Stomach (tissue), 9 donors: Measurements from ENCODE around the gene RGS6. TPM values are rescaled to one million over a fixed set of nuclear protein-coding genes. Genes with fewer than 3 reads are reported as not detected.

Source experiments
- DNase-seq, 2 donors: peaks; one replicate each; pipeline versions ENCODE4 v3.0.0 to v3.0.0-alpha.2; 2013 to 2019
- H3K27ac ChIP-seq, 5 donors: fragments of 200-600 bp in 4 of 5; sonication (generic) in 4 of 5; one replicate each; pipeline ENCODE4 v1.5.1; 2013 to 2019; ENCODE audit warnings: mild to moderate bottlenecking in 1 of 5, moderate library complexity in 1 of 5
- H3K27me3 ChIP-seq, 3 donors: fragments of 200-600 bp; sonication (generic); one replicate each; pipeline ENCODE4 v1.5.1; 2017 to 2019; ENCODE audit warnings: mixed run types in 1 of 3
- H3K36me3 ChIP-seq, 4 donors: fragments of 200-600 bp; sonication (generic); 1 replicate in 3 of 4; 2 replicates in 1 of 4; pipeline ENCODE4 v1.5.1; 2016 to 2019
- H3K4me1 ChIP-seq, 4 donors: fragments of 200-600 bp; sonication (generic); one replicate each; pipeline ENCODE4 v1.5.1; 2016 to 2019
- H3K4me3 ChIP-seq, 4 donors: fragments of 200-600 bp; sonication (generic) in 3 of 4; one replicate each; pipeline ENCODE4 v1.5.1; 2016 to 2019; ENCODE audit warnings: mild to moderate bottlenecking in 1 of 4
- H3K9me3 ChIP-seq, 4 donors: fragments of 200-600 bp; sonication (generic); one replicate each; pipeline ENCODE4 v1.5.1; 2016 to 2019
- CTCF ChIP-seq, 7 experiments: fragments of 450-650 bp in 4 of 7; fragments of 200-600 bp in 3 of 7; sonication (generic) in 3 of 7; IDR thresholded peaks; one replicate each; pipeline ENCODE4 v1.5.1; 2016 to 2019; ENCODE audit warnings: antibody characterized with exemption in 7 of 7, control low read depth in 2 of 7, mild to moderate bottlenecking in 1 of 7
- EP300 ChIP-seq: sonication (generic); formaldehyde crosslinking; IDR thresholded peaks from one replicate; pipeline ENCODE4 v1.6.1; 2017; ENCODE audit warnings: antibody characterized with exemption
- POLR2A ChIP-seq, 4 donors: fragments of 450-650 bp; IDR thresholded peaks; one replicate each; pipeline ENCODE4 v1.6.1; 2016; ENCODE audit warnings: antibody characterized with exemption in 4 of 4, control low read depth in 2 of 4, mild to moderate bottlenecking in 1 of 4, moderate library complexity in 1 of 4
- POLR2AphosphoS5 ChIP-seq, 3 donors: sonication (generic); formaldehyde crosslinking; IDR thresholded peaks; one replicate each; pipeline ENCODE4 v1.6.1; 2016; ENCODE audit warnings: antibody characterized with exemption in 3 of 3
- WGBS, 5 donors: extraction: QIAGEN DNeasy Blood & Tissue Kit in 3 of 5; methylation state at CpG; one replicate each; pipeline versions ENCODE4 v1.1.5 to v1.1.7; 2013 to 2018; 5-methylcytosine and 5-hydroxymethylcytosine counted together
- intact Hi-C: fragments of 100-400 bp; cut with DNase I; formaldehyde crosslinking; loops from one replicate; pipeline ENCODE4 v1.15.1; 2023; ENCODE audit warnings: low total_unique reads
- polyA plus RNA-seq, 3 donors: library from polyadenylated mRNA; stranded (reverse); fragments of 200-250 nt; gene quantifications; one replicate each; pipeline ENCODE4 v1.2.3, GENCODE V29; 2013
- total RNA-seq, 5 donors: library from RNA; depleted of rRNA; stranded (reverse); fragments of >200 nt; gene quantifications; one replicate each; pipeline versions ENCODE4 v1.1.0 to v1.2.3, GENCODE V29; 2014 to 2016
- donor health status: healthy with polysubstance abuse.
- donor health status: Bipolar disorder and iron deficiency.
- donor health status: healthy.

The RGS6 gene
- total and polyA plus RNA-seq, 8 donors, result 0.25 to 18.0 (median 0.92) TPM; not detected in 1

GRCh38 chr14:72613231-72613974, 681.2 kb downstream of the RGS6 start:
- peaks cover 0 to 39% (median 14%) of the 10 kb centered on the region in 4 donors for H3K4me1 ChIP-seq
- intact Hi-C loops, result no loop called here
- TF ChIP-seq EP300 (no peak), POLR2AphosphoS5 (IDR thresholded peaks at IDR 0.05) (no peak), POLR2A (IDR thresholded peaks at IDR 0.05) (no peak)
- H3K9me3 ChIP-seq, result no peaks in the 10 kb centered on the region
- H3K27ac ChIP-seq, result no peak overlapping the region
- DNase-seq, result peak; percentile 65 to 80
- H3K27me3 ChIP-seq, result no peaks in the 10 kb centered on the region
- 57 to 67% (median 64%) methylated on average over 13 of the region's 13 CpGs for WGBS, 5 donors
- no peak overlapping the region for H3K4me3 ChIP-seq
- H3K36me3 ChIP-seq, result no peaks in the 10 kb centered on the region

- no peaks in the 10 kb centered on the region for H3K27me3 ChIP-seq
- DNase-seq, result no peak
- no peak overlapping the region for H3K4me3 ChIP-seq
- WGBS, 5 donors, result 78 to 92% (median 81%) methylated on average over 2 of the region's 2 CpGs; no CpG with 5 or more reads in 1 of the 5 donors
- H3K27ac ChIP-seq, result no peak overlapping the region
- TF ChIP-seq EP300, result no peak
- TF ChIP-seq CTCF (IDR thresholded peaks at IDR 0.05), result no peak
- no peak for TF ChIP-seq POLR2A (IDR thresholded peaks at IDR 0.05)
- TF ChIP-seq POLR2AphosphoS5 (IDR thresholded peaks at IDR 0.05), result no peak
- H3K4me1 ChIP-seq, result peaks cover 0 to 39% (median 14%) of the 10 kb centered on the region in 4 donors
- no peaks in the 10 kb centered on the region for H3K36me3 ChIP-seq
- no peaks in the 10 kb centered on the region for H3K9me3 ChIP-seq
- intact Hi-C loops, result no loop called here
Observed at GRCh38 chr14:72613975-72614319, 681.7 kb downstream of the RGS6 start.

GRCh38 chr14:72614365-72614764, 682.1 kb downstream of the RGS6 start:
- WGBS, 5 donors, result 74 to 94% (median 88%) methylated on average over 3 of the region's 3 CpGs
- no peaks in the 10 kb centered on the region for H3K9me3 ChIP-seq
- TF ChIP-seq POLR2A (IDR thresholded peaks at IDR 0.05) (no peak), CTCF (IDR thresholded peaks at IDR 0.05) (no peak), POLR2AphosphoS5 (IDR thresholded peaks at IDR 0.05) (no peak), EP300 (no peak)
- peaks cover 0 to 39% (median 14%) of the 10 kb centered on the region in 4 donors for H3K4me1 ChIP-seq
- H3K27me3 ChIP-seq, result no peaks in the 10 kb centered on the region
- no peak overlapping the region for H3K27ac ChIP-seq
- no peaks in the 10 kb centered on the region for H3K36me3 ChIP-seq
- intact Hi-C loops, result no loop called here
- DNase-seq, result no peak
- H3K4me3 ChIP-seq, result no peak overlapping the region

GRCh38 chr14:72614891-72615415, 682.7 kb downstream of the RGS6 start:
- Histone ChIP-seq H3K4me3 (no peak overlapping the region), H3K27me3 (no peaks in the 10 kb centered on the region), H3K27ac (peak overlapping the region in 1 of 5 donors; percentile 34), H3K36me3 (no peaks in the 10 kb centered on the region), H3K9me3 (no peaks in the 10 kb centered on the region), H3K4me1 (peaks cover 0 to 39% (median 14%) of the 10 kb centered on the region in 4 donors)
- no peak for DNase-seq
- TF ChIP-seq POLR2AphosphoS5 (IDR thresholded peaks at IDR 0.05) (no peak), EP300 (no peak), POLR2A (IDR thresholded peaks at IDR 0.05) (no peak), CTCF (IDR thresholded peaks at IDR 0.05) (no peak)
- WGBS, 5 donors, result 79 to 90% (median 86%) methylated on average over 7 to 11 of the region's 11 CpGs
- intact Hi-C loops, result no loop called here
